HL-60 (cell line): ENCODE results near the gene ZNF385A.
A peak's percentile ranks its signal among the peaks of the same experiment; 100 is the strongest.

ENCODE experiments used
- DNase-seq, 2 experiments: peaks; one replicate each; pipeline ENCODE4 v3.0.0-alpha.2; 2010 to 2020; ENCODE audit warnings: low read depth in 1 of 2, low spot score in 1 of 2
- H3K27ac ChIP-seq: fragments of 250-450 bp; sonication (Bioruptor Pico); replicated peaks from 2 replicates; pipeline ENCODE4 v1.5.1; 2020; ENCODE audit warnings: mild to moderate bottlenecking, moderate library complexity
- H3K27me3 ChIP-seq: fragments of 250-450 bp; sonication (Bioruptor Pico); 2 replicates; pipeline ENCODE4 v1.5.1; 2021; ENCODE audit warnings: mild to moderate bottlenecking, moderate library complexity; ENCODE audit not compliant: insufficient read depth, poor library complexity, severe bottlenecking
- H3K4me3 ChIP-seq: replicated peaks from 2 replicates; pipeline ENCODE4 v1.5.1; 2011; ENCODE audit warnings: mild to moderate bottlenecking, control low read depth, low read length; ENCODE audit not compliant: insufficient read depth
- CTCF ChIP-seq: IDR thresholded peaks from one replicate; pipeline ENCODE4 v1.5.1; 2011; ENCODE audit warnings: low read length, control low read depth, inconsistent platforms; ENCODE audit not compliant: insufficient read depth
- GABPA ChIP-seq: IDR thresholded peaks from 2 replicates; pipeline ENCODE4 v1.6.1; 2012; ENCODE audit warnings: low read depth
- POLR2AphosphoS5 ChIP-seq: IDR thresholded peaks from 2 replicates; pipeline ENCODE4 v1.6.1; 2012; ENCODE audit warnings: low read depth
- SPI1 ChIP-seq: IDR thresholded peaks from 2 replicates; pipeline ENCODE4 v1.6.1; 2012; ENCODE audit warnings: low read depth, mild to moderate bottlenecking, borderline replicate concordance
- TF ChIP-seq, protein P1 (sequence below): IDR thresholded peaks from 2 replicates; pipeline ENCODE4 v1.6.1; 2012; ENCODE audit warnings: low read depth; ENCODE audit not compliant: insufficient replicate concordance

The ZNF385A gene

GRCh38 chr12:54363047-54363446, 21.5 kb downstream of the ZNF385A start:
- Histone ChIP-seq H3K4me3 (peak overlapping the region; percentile 32), H3K27ac (no peak overlapping the region), H3K27me3 (no peaks in the 10 kb centered on the region)
- DNase-seq = no peak
- TF ChIP-seq SPI1 = no peak

DNA sequence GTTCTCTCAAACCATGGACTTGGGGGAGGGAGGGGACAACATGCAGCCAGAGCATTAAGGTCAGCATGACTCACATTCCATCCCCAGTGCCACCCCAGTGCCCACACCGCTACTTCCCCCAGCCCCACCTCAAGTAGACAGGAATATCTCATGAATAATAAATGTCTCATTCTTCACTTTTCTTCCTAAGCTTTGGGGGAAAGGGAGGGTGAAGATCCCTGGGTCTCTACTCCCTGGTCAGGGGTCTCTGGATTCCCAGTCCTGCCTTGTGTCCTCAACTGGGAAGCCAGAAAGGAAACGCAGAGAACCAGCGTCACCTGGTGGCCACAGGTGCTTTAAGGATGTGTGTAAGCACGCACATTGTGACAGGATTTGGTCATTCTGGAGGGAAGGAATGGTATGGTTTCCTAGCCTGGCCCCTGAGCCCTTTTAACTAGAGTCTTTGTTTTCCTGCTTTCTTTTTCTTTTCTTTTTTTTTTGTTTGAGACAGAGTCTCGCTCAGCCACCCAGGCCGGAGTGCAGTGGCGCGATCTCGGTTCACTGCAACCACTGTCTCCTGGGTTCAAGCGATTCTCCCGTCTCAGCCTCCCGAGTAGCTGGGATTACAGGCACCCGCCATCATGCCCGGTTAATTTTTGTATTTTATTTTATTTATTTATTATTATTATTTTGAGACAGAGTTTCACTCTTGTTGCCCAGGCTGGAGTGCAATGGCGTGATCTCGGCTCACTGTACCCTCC, 23.6 kb downstream of the ZNF385A start:
- peak in 1 of 2 experiments; percentile 72 for DNase-seq
- Histone ChIP-seq H3K27me3 (no peaks in the 10 kb centered on the region), H3K27ac (no peak overlapping the region), H3K4me3 (no peak overlapping the region)
- TF ChIP-seq GABPA (no peak), CTCF (peak; percentile 61), SPI1 (no peak), POLR2AphosphoS5 (no peak)
- TF ChIP-seq, protein P1, sequence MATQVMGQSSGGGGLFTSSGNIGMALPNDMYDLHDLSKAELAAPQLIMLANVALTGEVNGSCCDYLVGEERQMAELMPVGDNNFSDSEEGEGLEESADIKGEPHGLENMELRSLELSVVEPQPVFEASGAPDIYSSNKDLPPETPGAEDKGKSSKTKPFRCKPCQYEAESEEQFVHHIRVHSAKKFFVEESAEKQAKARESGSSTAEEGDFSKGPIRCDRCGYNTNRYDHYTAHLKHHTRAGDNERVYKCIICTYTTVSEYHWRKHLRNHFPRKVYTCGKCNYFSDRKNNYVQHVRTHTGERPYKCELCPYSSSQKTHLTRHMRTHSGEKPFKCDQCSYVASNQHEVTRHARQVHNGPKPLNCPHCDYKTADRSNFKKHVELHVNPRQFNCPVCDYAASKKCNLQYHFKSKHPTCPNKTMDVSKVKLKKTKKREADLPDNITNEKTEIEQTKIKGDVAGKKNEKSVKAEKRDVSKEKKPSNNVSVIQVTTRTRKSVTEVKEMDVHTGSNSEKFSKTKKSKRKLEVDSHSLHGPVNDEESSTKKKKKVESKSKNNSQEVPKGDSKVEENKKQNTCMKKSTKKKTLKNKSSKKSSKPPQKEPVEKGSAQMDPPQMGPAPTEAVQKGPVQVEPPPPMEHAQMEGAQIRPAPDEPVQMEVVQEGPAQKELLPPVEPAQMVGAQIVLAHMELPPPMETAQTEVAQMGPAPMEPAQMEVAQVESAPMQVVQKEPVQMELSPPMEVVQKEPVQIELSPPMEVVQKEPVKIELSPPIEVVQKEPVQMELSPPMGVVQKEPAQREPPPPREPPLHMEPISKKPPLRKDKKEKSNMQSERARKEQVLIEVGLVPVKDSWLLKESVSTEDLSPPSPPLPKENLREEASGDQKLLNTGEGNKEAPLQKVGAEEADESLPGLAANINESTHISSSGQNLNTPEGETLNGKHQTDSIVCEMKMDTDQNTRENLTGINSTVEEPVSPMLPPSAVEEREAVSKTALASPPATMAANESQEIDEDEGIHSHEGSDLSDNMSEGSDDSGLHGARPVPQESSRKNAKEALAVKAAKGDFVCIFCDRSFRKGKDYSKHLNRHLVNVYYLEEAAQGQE = no peak

DNA sequence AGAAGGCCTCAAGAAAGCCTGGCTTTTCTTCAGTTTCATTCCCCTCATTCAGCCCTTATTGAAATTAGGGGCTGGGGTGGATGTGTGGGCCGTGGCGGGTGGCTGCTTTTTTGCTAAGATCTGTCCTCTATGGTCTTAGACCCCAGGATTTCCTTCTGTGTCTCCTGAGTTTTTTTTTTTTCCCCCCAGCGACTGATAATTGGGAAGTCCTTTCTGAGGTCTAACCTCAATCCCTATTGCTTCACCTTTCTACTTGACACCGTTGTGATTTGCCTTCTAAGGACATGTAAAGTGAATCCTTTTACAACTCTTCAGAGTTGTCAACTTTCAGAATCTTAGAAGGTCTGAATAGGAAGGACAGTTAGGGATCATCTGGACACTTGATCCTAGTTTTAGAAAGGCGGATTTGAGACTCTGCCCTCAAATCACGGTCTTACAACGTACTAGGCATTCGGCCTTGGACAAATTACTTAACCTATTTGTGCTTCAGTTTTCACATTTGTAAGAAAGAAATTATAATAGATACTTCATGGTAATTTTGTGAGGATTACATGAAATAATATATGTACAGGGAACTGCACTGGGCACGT, 24.7 kb downstream of the ZNF385A start:
- TF ChIP-seq CTCF (no peak), POLR2AphosphoS5 (no peak), SPI1 (no peak), GABPA (no peak)
- TF ChIP-seq, protein P1 = no peak
- peak overlapping the region; percentile 65 for H3K4me3 ChIP-seq
- DNase-seq = no peak
- no peaks in the 10 kb centered on the region for H3K27me3 ChIP-seq
- peak overlapping the region; percentile 46 for H3K27ac ChIP-seq

DNA sequence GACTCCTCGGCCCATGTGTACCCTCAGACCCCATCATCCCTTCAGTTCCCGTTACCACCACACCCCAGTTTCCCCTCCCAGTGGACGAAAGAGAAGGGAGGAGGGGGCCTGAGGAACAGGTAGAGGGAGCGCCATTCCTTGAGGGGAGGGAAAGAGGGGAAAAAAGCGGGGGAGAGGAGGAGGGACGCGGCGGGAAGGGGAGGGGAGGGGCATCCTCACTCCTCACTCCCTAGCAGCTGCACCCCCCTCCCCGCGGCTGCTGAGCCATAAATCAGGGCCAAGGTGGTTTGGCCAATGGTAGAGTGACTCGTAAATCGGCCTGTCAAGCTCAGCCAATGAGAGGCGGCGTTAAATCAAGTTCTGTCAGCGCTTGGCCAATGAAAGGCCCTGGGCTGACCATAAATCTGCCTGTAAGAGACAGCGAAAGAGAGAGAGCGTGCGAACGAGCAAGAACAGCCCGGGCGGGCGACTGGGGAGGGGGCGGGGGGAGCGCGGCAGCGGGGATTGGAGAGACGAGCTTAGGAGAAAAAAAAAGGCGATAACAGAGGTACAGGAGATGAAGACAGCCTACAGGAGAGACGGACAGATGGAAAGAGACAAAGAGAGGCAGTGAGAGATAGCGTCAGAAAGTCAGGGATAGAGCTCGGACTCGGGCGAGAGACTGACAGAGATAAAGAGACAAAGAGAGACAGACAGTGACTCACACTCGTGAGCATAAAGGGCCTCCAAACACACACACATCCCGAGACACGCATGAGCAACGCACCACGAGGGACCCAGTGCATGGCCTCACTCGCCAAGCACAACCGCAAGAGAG, 25.4 kb downstream of the ZNF385A start:
- Histone ChIP-seq H3K4me3 (peak overlapping the region; percentile 65), H3K27me3 (no peaks in the 10 kb centered on the region), H3K27ac (peak overlapping the region; percentile 46)
- peak; percentile 97 to 98 for DNase-seq
- TF ChIP-seq CTCF (no peak), SPI1 (no peak), POLR2AphosphoS5 (peak; percentile 38; the same call in 1 of the 2 replicates), GABPA (no peak)
- TF ChIP-seq, protein P1 = no peak
